Suprapubic skin (tissue), 3 donors: ENCODE measurements around the gene CCNQ.

Experiments
- EP300 ChIP-seq: sonication (generic); formaldehyde crosslinking; IDR thresholded peaks from one replicate; pipeline ENCODE4 v1.6.1; 2017; ENCODE audit warnings: antibody characterized with exemption
- POLR2A ChIP-seq, 2 donors: fragments of 450-650 bp; IDR thresholded peaks; one replicate each; pipeline ENCODE4 v1.6.1; 2017; ENCODE audit warnings: antibody characterized with exemption in 2 of 2, mild to moderate bottlenecking in 2 of 2, moderate library complexity in 2 of 2
- TF ChIP-seq, protein P1 (sequence below), 2 donors: fragments of 200-600 bp in 1 of 2; fragments of 450-650 bp in 1 of 2; sonication (generic) in 1 of 2; IDR thresholded peaks; one replicate each; pipeline ENCODE4 v1.5.1; 2016 to 2019; ENCODE audit warnings: antibody characterized with exemption in 2 of 2, mild to moderate bottlenecking in 1 of 2, moderate library complexity in 1 of 2

DNA sequence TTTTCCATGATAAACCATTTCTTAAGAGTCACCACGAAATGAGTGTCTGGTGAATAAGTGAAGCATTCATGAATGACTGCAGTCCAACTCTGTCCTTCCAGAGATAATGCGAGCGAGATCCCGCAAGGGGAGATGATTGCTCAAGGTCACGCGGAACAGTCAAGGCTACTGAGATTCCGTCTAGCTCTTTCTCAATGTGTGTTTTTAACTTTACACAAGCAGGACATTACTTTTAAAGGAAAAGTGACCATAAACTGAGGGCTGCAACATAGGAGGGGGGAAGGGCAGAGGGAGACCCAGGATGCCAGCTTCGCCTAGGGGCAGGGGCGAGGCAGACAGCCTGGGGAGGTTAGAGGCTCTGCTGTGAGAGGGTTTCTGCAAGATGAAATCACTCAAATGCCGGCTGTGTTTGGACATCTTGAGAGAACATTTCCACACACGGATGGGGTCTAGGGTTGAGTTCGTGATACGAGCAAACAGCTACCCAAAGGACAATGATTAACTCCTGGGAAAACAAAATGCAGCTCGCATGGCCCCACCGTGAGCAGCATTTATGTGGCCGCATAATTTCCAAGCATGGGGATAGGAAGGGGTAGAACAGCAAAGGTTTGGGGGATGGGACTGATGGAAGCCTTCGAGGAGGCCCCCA is 23.8 kb upstream of the CCNQ start:
- TF ChIP-seq EP300 = no peak
- no peak for TF ChIP-seq POLR2A (IDR thresholded peaks at IDR 0.05)
- TF ChIP-seq, protein P1, sequence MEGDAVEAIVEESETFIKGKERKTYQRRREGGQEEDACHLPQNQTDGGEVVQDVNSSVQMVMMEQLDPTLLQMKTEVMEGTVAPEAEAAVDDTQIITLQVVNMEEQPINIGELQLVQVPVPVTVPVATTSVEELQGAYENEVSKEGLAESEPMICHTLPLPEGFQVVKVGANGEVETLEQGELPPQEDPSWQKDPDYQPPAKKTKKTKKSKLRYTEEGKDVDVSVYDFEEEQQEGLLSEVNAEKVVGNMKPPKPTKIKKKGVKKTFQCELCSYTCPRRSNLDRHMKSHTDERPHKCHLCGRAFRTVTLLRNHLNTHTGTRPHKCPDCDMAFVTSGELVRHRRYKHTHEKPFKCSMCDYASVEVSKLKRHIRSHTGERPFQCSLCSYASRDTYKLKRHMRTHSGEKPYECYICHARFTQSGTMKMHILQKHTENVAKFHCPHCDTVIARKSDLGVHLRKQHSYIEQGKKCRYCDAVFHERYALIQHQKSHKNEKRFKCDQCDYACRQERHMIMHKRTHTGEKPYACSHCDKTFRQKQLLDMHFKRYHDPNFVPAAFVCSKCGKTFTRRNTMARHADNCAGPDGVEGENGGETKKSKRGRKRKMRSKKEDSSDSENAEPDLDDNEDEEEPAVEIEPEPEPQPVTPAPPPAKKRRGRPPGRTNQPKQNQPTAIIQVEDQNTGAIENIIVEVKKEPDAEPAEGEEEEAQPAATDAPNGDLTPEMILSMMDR (IDR thresholded peaks at IDR 0.05) = no peak
